WERI-Rb-1 (cell line): ENCODE data around the gene IRF2.

Source experiments
- DNase-seq: peaks from one replicate; pipeline ENCODE4 v3.0.0-alpha.2; 2020
- H3K27ac ChIP-seq: fragments of 250-450 bp; sonication (Bioruptor Pico); 2 replicates; pipeline ENCODE4 v1.5.1; 2020; ENCODE audit warnings: mild to moderate bottlenecking, moderate library complexity
- H3K27me3 ChIP-seq: fragments of 250-450 bp; sonication (Bioruptor Pico); 2 replicates; pipeline ENCODE4 v1.5.1; 2021; ENCODE audit warnings: mild to moderate bottlenecking, low read depth, moderate library complexity; ENCODE audit not compliant: insufficient read depth, severe bottlenecking
- H3K36me3 ChIP-seq: fragments of 250-450 bp; sonication (Bioruptor Pico); 2 replicates; pipeline ENCODE4 v1.5.1; 2020; ENCODE audit warnings: mild to moderate bottlenecking, moderate library complexity
- H3K4me3 ChIP-seq: 2 replicates; pipeline ENCODE4 v1.5.1; 2011; ENCODE audit warnings: low read depth, mild to moderate bottlenecking, control low read depth, low read length
- H3K9me3 ChIP-seq: fragments of 250-450 bp; sonication (Bioruptor Pico); 2 replicates; pipeline ENCODE4 v1.5.1; 2021; ENCODE audit warnings: mild to moderate bottlenecking, moderate library complexity; ENCODE audit not compliant: severe bottlenecking
- TF ChIP-seq, protein P1 (sequence below): IDR thresholded peaks from 2 replicates; pipeline ENCODE4 v1.5.1; 2011; ENCODE audit warnings: low read depth, mild to moderate bottlenecking, control low read depth, inconsistent platforms, low read length

The IRF2 gene

DNA sequence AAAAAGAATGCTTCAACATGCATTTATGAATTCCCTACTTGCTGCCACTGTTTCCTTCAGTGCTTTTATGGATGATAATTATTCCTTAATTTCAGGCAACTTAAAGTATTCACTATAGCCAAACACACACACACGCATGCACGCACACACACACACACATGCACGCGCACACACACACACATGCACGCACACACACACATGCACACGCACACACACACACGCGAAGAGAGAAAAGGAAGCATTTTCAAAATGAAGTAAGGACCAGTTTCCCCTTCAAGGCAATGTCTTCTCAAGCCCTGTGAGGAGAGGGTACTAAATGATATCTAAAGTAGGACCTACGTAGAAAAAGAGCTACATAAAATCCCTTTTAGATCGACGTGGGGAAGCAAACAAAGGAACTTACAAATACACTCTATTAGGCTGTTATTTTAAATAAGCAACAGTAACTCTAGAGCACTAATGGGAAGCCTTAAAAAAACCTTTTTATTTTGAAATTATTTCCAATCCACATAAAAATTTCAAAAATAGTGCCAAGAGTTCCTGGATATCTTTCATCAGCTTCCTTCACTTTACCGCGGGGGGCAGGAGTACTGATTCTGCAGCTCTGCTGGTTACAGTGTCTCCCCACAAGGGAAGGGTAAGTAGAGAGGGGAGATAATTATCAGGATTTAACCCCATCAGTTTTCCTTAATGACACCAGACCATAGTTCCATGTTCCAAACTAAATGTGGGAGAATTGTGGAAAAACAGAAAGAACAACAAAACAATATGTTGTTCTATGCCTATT is 13.7 kb downstream of the IRF2 start:
- Histone ChIP-seq H3K36me3 (no peaks in the 10 kb centered on the region), H3K4me3 (no peak overlapping the region), H3K27ac (no peak overlapping the region), H3K9me3 (no peaks in the 10 kb centered on the region), H3K27me3 (no peaks in the 10 kb centered on the region)
- TF ChIP-seq, protein P1, sequence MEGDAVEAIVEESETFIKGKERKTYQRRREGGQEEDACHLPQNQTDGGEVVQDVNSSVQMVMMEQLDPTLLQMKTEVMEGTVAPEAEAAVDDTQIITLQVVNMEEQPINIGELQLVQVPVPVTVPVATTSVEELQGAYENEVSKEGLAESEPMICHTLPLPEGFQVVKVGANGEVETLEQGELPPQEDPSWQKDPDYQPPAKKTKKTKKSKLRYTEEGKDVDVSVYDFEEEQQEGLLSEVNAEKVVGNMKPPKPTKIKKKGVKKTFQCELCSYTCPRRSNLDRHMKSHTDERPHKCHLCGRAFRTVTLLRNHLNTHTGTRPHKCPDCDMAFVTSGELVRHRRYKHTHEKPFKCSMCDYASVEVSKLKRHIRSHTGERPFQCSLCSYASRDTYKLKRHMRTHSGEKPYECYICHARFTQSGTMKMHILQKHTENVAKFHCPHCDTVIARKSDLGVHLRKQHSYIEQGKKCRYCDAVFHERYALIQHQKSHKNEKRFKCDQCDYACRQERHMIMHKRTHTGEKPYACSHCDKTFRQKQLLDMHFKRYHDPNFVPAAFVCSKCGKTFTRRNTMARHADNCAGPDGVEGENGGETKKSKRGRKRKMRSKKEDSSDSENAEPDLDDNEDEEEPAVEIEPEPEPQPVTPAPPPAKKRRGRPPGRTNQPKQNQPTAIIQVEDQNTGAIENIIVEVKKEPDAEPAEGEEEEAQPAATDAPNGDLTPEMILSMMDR = no peak
- no peak for DNase-seq

DNA sequence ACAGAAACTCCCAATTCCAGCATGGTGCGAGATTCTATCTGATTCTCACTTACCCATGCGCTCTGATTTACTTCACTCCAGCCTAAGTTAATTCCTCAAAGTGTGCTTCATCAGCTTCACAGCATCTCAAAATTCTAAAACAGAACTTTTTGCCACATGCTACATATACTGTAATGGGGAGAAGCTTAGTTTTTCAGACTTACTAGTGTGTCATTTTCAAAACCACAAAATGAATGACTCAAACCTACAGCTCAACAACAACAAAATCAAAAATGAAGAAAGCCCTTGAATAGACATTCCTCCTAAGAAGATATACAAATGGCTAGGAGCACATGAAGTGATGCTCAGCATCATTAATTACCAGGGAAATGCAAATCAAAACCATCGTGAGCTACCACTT is 14.9 kb downstream of the IRF2 start:
- Histone ChIP-seq H3K4me3 (no peak overlapping the region), H3K36me3 (no peaks in the 10 kb centered on the region), H3K27me3 (no peaks in the 10 kb centered on the region), H3K27ac (no peak overlapping the region), H3K9me3 (no peaks in the 10 kb centered on the region)
- DNase-seq = no peak
- TF ChIP-seq, protein P1 = no peak

DNA sequence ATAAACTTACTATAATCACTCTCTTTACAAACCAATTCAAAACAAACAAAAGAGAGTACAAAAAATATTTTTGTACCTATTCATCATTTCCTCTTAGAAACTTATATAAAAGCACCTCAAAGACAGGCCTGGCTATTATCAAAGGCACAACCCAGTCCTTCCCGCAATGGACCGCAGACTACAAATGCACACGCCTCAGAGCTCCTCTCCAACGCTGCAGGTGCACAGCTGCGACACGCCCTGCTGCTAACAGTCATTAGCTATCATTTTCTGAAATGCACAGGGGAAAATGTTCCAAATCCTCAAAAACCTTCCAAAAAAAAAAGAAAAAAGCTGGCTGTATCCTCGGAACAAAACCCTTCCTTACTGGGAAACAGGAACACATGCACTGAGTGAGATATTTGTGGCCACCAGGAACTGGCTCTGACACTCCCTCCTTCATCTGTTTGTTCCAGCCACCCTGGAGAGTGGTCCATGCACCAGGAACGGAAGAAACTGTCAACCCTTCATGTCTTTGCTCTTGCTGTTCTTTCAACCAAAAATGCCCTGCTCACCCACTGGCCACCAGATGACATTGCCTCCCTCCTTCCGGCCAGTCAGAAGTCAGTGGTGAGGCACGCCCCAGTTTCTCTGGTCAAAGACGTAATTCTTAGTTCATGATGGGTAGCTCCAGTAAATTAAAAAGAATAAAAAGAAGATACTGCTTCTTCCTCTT is 16.7 kb downstream of the IRF2 start:
- Histone ChIP-seq H3K27me3 (no peaks in the 10 kb centered on the region), H3K9me3 (no peaks in the 10 kb centered on the region), H3K27ac (no peak overlapping the region), H3K36me3 (no peaks in the 10 kb centered on the region), H3K4me3 (no peak overlapping the region)
- no peak for DNase-seq
- TF ChIP-seq, protein P1 = no peak

DNA sequence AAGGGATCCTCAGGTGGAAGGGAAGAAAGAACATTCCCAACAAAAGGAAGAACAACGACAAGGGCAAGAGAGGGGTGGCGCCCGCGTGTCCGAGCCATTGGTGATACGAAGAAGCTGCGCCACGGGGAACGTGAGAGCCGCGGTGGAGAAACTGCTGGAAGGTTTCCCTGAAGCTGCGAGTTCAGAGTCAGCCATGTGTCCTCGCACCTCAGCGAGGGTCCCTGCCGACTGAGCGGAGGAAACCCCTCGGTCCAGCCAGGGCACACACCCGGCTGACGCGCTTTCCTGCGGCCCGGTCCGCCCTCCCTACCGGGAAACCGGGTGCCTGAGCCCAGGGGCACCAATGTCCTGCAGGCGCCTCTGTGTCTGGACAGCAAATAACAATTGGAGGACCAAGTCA is 18.0 kb downstream of the IRF2 start:
- H3K27ac ChIP-seq = no peak overlapping the region
- TF ChIP-seq, protein P1 = no peak
- no peak for DNase-seq

DNA sequence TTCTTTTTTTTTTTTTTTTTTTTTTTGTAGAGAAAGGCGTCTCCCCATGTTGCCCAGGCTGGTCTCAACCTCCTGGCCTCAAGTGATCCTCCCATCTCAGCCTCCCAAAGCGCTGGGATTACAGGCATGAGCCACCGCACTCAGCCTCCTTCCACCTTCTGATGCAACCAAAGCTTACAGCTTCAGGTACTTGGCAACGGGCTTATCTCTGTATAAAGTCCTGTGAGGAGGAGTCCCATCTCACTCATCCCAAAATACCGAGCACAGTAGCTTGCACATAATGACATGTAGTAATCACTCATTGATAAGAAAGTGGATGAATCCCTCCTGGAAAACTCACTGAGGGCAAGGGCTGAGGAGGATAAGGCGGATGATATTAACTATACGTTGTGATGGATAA is 19.1 kb downstream of the IRF2 start:
- no peak for DNase-seq
- H3K27ac ChIP-seq = no peak overlapping the region

More for the DNA sequence above, 18.0 kb downstream of the IRF2 start:
- no peak overlapping the region for H3K4me3 ChIP-seq
- no peaks in the 10 kb centered on the region for H3K27me3 ChIP-seq
- no peaks in the 10 kb centered on the region for H3K9me3 ChIP-seq
- H3K36me3 ChIP-seq = no peaks in the 10 kb centered on the region

More for the DNA sequence above, 19.1 kb downstream of the IRF2 start:
- Histone ChIP-seq H3K36me3 (no peaks in the 10 kb centered on the region), H3K4me3 (no peak overlapping the region), H3K27me3 (no peaks in the 10 kb centered on the region), H3K9me3 (no peaks in the 10 kb centered on the region)
- TF ChIP-seq, protein P1 = no peak
